Central memory CD8-positive, alpha-beta T cell (primary cell): ENCODE data around the gene DNAJB12.
"Not testable (repeated sequence)": the region's sequence is repeated elsewhere in the genome, so short reads cannot be mapped to it uniquely, and the experiment has no call there.

Source experiments
- ATAC-seq: fragments of 150-1000 bp; cut with Tn5 transposase; replicated peaks from 2 replicates; pipeline ENCODE4 v1.10.0; 2022; ENCODE audit warnings: mild to moderate bottlenecking, moderate FRiP score, moderate number of reproducible peaks; ENCODE audit not compliant: poor library complexity, severe bottlenecking; ENCODE audit errors: extremely low read depth
- DNase-seq, 2 donors: peaks; one replicate each; pipeline ENCODE4 v3.0.0; 2021; ENCODE audit warnings: low spot score in 2 of 2
- H3K27ac Mint-ChIP-seq: one replicate; pipeline ENCODE4 v1.8.0; 2022; ENCODE audit warnings: low read depth, mild to moderate bottlenecking, moderate library complexity, mixed read lengths
- H3K27me3 Mint-ChIP-seq: one replicate; pipeline ENCODE4 v1.8.0; 2022; ENCODE audit warnings: mixed read lengths
- H3K36me3 Mint-ChIP-seq: one replicate; pipeline ENCODE4 v1.8.0; 2022; ENCODE audit warnings: mild to moderate bottlenecking, moderate library complexity, mixed read lengths; ENCODE audit not compliant: insufficient read depth
- H3K4me1 Mint-ChIP-seq: one replicate; pipeline ENCODE4 v1.8.0; 2022; ENCODE audit warnings: mixed read lengths
- H3K4me3 Mint-ChIP-seq: one replicate; pipeline ENCODE4 v1.8.0; 2022; ENCODE audit warnings: mild to moderate bottlenecking, moderate library complexity, mixed read lengths
- H3K9me3 Mint-ChIP-seq: one replicate; pipeline ENCODE4 v1.8.0; 2022; ENCODE audit warnings: mixed read lengths

Gene DNAJB12

DNA sequence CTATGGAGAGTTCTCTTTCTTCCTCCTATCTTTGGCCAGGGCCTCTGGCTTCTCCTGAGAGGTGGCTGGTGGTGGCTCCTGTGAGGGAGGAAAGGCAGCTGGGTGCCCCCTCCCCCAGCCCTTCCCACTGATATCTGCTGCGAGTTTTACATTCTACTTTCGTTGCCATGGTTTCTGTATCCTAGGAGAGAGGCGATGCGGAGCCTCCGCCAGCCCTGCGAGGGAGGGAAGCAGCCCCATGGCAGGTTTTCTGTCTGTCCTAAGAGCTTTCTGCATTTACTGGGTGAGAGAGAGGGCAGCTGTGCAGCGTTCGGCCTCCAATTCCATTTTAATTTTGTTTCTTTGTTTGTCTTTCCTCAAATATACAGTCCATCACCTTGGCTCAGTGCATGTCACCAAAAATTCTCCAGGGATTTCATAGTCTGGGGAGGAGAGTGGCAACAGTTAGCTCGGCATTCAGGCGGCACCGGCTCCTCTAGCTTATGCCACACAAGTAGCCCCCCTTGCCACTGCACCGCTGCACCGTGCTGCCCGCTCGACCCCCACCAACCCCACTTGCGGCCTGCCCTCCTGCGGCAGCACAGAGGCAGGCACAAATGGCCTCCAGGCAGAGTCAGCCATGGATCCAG, 20.4 kb downstream of the DNAJB12 start:
- Mint-ChIP-seq H3K4me3 (peak overlapping the region; percentile 73), H3K36me3 (peaks cover 25% of the 10 kb centered on the region), H3K9me3 (no peaks in the 10 kb centered on the region), H3K27me3 (no peaks in the 10 kb centered on the region), H3K4me1 (peaks cover 73% of the 10 kb centered on the region), H3K27ac (peak overlapping the region; percentile 93)
- ATAC-seq (no peak), DNase-seq (no peak)

DNA sequence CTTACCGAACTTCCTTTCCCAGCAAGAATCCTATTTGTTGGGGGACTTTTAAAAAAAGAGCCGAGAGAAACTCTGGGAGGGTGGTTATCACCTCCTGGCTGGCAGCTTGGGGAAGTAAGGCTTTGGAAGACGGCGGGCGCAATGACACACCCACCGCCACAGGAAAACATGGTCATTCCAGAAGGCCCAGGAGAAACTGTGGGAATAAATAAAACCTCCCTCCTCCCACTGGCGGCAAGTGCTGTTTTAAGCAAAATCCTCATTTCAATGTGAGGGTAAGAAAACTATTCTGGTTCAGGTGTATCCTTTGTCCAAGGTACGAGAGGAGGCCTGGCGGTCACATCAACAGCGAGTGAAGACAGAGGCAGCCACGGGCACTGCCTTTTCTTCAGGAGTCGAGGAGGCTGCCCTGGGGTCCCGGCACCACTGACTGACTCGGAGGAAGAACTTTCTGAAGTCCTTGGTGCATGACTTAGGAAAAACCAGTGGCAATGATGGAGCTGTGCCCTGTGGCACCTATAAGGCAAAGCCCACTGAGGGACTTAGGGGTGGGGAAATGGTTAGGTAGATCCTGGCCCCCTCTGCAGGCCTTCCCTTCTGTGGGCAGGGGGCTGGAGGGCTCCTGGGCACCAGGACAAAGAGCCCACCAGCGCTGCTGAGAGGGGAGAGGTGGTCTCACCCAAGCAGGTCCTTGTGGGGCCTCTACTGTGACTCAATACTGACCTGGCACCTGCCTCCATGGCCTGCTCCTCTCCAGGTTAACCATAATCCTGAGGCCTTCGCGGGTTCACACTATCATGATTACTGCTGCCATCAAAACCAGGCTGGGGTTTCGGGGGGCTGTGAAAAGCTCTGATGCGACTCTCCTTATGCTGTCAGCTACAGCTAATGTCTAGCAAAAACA, 21.4 kb downstream of the DNAJB12 start:
- Mint-ChIP-seq H3K4me1 (peaks cover 79% of the 10 kb centered on the region), H3K4me3 (peak overlapping the region; percentile 73), H3K27ac (peak overlapping the region; percentile 93), H3K9me3 (no peaks in the 10 kb centered on the region), H3K27me3 (no peaks in the 10 kb centered on the region), H3K36me3 (peaks cover 20% of the 10 kb centered on the region)
- no peak for DNase-seq
- no peak for ATAC-seq

DNA sequence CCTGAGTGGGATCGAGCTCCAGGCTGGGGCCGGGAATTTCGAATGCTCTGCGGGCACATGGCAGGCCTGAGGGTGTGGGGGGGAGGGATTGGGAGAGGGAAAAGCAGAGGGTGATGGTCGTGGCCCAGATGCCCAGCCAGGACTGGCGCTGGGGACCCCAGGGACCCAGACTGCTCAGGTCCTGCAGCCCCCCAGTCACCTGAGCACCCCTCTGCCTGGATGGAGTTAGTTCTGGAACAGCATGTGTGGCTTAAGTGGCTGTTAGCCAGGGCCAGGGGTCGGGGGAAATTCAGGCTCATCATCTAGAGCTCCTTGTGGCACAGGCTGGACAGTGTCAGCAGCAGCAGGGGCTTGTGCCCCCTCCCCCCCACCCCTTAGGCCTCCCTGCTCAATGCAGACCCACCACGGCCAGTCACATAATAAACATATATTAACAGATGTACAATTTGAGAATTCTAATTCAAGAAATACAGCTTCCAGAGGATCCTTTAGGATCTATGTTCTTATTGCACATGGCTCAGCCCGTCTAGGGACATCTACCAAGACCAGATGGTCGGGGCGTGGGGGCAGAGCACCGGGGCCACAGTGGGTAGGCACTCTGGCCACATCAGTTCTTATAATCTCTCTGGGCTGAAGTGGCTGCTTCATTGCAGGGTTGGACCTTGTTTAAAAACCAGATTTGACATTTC, 22.2 kb downstream of the DNAJB12 start:
- Mint-ChIP-seq H3K27me3 (no peaks in the 10 kb centered on the region), H3K27ac (peak overlapping the region; percentile 93), H3K4me1 (peaks cover 82% of the 10 kb centered on the region), H3K9me3 (no peaks in the 10 kb centered on the region), H3K36me3 (peaks cover 15% of the 10 kb centered on the region), H3K4me3 (peak overlapping the region; percentile 81)
- ATAC-seq = no peak
- DNase-seq = no peak

DNA sequence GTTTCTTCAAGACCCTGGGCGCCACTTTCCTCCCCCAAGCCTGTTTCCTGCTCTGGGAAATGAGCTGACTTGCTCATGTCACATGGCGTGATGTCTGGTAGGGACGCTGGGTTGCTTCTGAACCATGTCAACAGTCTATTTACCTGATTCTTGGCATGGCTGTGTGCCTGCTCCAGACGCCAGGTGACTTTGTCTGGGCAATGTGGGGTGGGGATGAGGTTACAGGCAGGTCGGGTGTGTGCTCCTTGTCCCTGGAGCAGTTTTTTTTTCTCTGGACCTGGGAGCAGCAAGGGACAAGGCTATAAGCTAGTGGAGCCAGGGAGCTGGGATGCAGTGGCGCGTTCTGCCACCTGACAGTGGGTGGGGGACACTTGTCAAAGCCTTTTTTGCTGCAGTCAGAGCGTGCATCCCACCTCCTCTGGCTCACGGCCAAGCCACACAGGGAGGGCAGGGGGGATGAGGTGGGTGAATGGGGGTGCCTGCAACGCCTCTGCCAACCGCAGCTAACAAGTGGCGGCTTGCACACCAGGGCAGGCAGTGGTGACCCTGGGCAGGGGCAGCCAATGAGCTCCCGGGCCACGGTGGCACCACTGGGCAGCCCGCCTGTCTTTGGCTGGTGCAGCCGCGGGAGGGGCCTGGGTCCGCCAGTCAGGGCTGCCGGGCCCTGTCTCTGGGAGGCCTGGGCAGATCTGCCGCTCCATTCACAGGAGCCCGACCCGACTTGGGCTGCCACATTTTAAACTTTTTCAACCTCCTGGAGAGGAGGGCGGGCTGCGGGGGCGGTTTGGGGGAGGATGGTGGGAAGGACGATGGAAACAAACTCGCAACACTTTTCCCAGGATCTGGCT, 22.9 kb downstream of the DNAJB12 start:
- Mint-ChIP-seq H3K4me3 (peak overlapping the region; percentile 81), H3K27me3 (no peaks in the 10 kb centered on the region), H3K36me3 (peaks cover 16% of the 10 kb centered on the region), H3K4me1 (peaks cover 81% of the 10 kb centered on the region), H3K9me3 (no peaks in the 10 kb centered on the region), H3K27ac (peak overlapping the region; percentile 93)
- peak; percentile 90 to 97 for DNase-seq
- ATAC-seq = peak; percentile 77

DNA sequence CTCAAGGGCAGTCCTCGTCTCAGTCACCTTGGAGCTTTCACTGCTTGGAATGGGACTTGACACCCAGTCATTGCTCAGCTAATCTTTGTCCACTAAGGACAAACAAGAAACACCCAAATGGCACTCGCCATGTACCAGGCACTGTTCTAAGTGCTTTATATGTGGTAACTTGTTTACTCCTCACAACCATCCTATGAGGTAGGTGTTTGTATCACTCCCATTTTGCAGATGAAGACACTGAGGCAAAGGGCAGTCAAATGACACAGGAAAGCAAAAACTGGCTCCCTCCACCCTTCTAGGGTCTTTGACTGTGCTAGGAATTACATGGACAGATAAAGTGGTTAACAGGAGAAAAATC, 24.7 kb downstream of the DNAJB12 start:
- H3K4me3 Mint-ChIP-seq = no peak overlapping the region
- ATAC-seq (no peak), DNase-seq (no peak)
- no peaks in the 10 kb centered on the region for H3K9me3 Mint-ChIP-seq
- H3K36me3 Mint-ChIP-seq = peaks cover 15% of the 10 kb centered on the region
- peak overlapping the region; percentile 93 for H3K27ac Mint-ChIP-seq
- no peaks in the 10 kb centered on the region for H3K27me3 Mint-ChIP-seq
- H3K4me1 Mint-ChIP-seq = peaks cover 68% of the 10 kb centered on the region

DNA sequence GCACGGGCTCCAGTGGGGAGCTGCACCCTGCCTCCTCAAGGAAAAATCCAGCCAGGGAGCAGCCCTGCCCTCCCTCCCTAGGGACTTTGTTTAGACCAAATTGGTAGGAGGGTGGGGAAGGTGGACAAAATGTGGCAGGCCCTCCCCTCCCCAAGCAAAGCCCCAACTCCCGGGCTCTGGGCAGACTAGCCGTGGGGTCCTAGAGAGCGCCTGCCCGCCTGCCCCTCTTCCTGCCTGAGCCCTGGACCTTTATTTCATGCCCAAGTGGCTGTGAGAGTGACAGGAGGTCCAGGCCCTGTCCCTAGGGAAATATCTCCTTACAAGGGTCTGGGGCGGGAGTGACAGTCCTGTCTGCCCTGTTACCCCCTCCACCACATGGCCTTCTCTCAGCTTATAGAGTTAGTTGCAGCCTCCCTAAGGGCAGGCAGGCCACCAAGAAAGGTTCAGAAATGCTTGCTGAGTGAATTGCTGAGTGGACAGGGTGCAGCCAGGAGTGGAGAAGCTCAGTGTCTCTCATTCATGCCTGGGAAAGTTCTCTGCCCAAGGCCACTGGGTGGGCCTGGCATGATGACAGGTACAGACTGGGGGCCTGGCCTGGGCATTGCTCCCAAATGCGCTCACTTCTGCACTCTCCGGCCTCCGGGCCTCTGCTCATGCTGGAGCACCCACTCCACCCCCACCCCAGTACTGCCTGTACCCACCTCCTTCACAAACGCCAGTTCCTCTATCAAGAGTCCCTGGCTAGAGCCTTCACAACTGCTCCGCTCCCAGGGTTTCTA, 25.2 kb downstream of the DNAJB12 start:
- ATAC-seq (no peak), DNase-seq (no peak)

DNA sequence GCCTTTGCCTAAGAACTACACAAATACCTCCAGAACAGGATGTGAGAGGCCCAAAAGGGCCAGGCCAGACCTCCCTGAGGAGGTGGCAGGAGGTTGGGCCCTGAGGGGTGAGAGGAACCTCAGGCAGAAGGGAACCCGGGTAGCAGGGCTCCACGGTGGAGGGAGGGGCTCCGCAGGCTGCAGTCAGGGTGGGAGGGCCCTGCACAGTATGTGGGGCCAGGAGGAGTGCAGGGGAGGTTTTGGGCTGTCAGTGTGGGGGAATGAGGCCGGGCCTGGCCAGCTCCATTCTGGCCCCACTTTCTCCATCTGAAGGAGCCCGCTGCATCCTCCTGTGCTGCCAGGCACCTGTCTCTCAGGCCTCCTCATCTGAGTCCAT, 25.9 kb downstream of the DNAJB12 start:
- H3K4me1 Mint-ChIP-seq = peaks cover 56% of the 10 kb centered on the region

More for the DNA sequence above, 25.2 kb downstream of the DNAJB12 start:
- no peak overlapping the region for H3K4me3 Mint-ChIP-seq
- H3K27ac Mint-ChIP-seq = peak overlapping the region; percentile 93
- H3K27me3 Mint-ChIP-seq = no peaks in the 10 kb centered on the region
- H3K9me3 Mint-ChIP-seq = no peaks in the 10 kb centered on the region
- H3K36me3 Mint-ChIP-seq = peaks cover 14% of the 10 kb centered on the region
- H3K4me1 Mint-ChIP-seq = peaks cover 62% of the 10 kb centered on the region

DNA sequence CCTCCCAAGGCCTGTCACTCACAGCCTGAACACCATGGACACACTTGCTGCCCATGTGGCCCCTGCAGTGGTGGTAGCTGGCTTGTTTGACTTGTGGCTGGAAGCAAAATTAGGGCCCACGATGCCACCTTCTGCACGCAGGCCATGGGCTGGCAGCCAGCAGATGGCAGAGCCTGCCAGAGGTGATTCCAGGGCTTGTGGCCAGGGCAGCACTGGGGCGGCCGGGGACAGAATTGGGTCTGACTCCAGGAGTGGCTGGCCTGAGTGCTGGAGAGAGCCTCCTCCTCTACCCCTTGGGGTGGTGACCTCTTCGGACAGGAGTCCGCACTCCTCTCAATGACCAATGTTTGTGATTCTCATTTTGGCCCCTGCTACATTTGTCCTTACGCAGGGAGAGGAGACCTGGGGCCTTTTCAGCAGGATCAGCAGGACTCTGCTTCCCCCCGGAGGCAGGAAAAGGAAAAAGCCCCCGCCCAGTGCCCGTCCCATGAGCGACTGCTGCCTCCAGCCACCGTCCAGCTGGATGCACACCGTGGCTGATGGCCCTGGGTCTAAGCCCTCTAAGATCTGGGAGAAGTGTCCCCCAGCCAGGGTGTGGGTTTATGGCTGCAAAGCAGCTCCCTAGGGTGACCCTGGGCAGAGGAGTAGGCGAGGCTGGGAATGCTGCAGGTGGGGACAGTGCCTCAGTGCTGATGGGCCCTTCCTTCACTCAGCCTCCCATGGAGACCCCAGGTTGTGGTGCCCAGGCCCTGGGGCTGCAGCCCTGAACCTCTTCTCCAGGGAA, 26.5 kb downstream of the DNAJB12 start:
- peaks cover 14% of the 10 kb centered on the region for H3K36me3 Mint-ChIP-seq
- peak overlapping the region; percentile 79 for H3K4me3 Mint-ChIP-seq
- peak overlapping the region; percentile 92 for H3K27ac Mint-ChIP-seq
- peaks cover 53% of the 10 kb centered on the region for H3K4me1 Mint-ChIP-seq
- ATAC-seq (no peak), DNase-seq (no peak)
- no peaks in the 10 kb centered on the region for H3K27me3 Mint-ChIP-seq
- no peaks in the 10 kb centered on the region for H3K9me3 Mint-ChIP-seq

More for the DNA sequence above, 25.9 kb downstream of the DNAJB12 start:
- no peak for DNase-seq
- H3K4me3 Mint-ChIP-seq = peak overlapping the region; percentile 36
- H3K36me3 Mint-ChIP-seq = peaks cover 14% of the 10 kb centered on the region
- H3K9me3 Mint-ChIP-seq = no peaks in the 10 kb centered on the region
- H3K27ac Mint-ChIP-seq = peak overlapping the region; percentile 92
- H3K27me3 Mint-ChIP-seq = no peaks in the 10 kb centered on the region
- ATAC-seq = no peak

DNA sequence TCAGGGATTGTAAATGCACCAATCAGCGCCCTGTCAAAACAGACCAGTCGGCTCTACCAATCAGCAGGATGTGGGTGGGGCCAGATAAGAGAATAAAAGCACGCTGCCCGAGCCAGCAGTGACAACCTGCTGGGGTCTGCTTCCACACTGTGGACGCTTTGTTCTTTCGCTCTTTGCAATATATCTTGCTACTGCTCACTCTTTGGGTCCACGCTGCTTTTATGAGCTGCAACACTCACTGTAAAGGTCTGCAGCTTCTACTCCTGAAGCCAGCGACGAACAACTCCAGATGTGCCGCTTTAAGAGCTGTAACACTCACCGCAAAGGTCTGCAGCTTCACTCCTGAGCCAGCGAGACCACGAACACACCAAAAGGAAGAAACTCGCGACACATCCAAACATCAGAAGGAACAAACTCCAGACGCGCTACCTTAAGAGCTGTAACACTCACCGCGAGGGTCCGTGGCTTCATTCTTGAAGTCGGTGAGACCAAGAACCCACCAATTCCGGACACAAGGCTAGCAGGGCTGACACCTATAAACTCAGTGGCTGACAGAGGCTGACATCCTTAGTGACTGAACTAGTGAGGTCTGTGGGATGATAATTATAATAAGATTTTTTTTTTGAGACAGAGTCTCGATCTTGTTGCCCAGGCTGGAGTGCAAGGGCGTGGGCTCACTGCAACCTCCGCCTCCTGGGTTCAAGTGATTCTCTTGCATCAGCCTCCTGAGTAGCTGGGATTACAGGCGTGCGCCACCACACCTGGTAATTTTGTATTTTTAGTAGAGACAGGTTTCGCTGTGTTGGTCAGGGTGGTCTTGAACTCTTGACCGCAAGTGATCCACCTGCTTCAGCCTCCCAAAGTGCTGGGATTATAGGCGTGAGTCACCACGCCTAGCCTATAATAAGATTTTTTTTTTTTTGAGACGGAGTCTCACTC, 27.8 kb downstream of the DNAJB12 start:
- H3K9me3 Mint-ChIP-seq, H3K27me3 Mint-ChIP-seq: not testable (repeated sequence)
- Mint-ChIP-seq H3K4me3 (peak overlapping the region; percentile 79), H3K36me3 (peaks cover 15% of the 10 kb centered on the region), H3K4me1 (peaks cover 50% of the 10 kb centered on the region), H3K27ac (peak overlapping the region; percentile 92)
- DNase-seq (peak; percentile 43 to 67), ATAC-seq (peak; percentile 39)
